Mesenchymal stem cell (in vitro differentiated cells and primary cell): Measurements from ENCODE around the gene CCDC27.
A peak's percentile ranks its signal among the peaks of the same experiment; 100 is the strongest.

Source experiments
- DNase-seq: peaks from one replicate; pipeline ENCODE4 v3.0.0-alpha.2; 2013
- H2AFZ ChIP-seq: one replicate; pipeline ENCODE4 v1.6.1; 2013; ENCODE audit warnings: low read depth, mild to moderate bottlenecking, control low read depth, inconsistent platforms, low read length, moderate library complexity
- H2AK5ac ChIP-seq: 2 replicates; pipeline ENCODE4 v1.6.1; 2013; ENCODE audit warnings: low read length, moderate library complexity, mild to moderate bottlenecking, inconsistent platforms; ENCODE audit not compliant: severe bottlenecking
- H2BK120ac ChIP-seq: one replicate; pipeline ENCODE4 v1.6.1; 2013; ENCODE audit warnings: low read depth, mild to moderate bottlenecking, inconsistent platforms, low read length, moderate library complexity
- H2BK12ac ChIP-seq, 2 experiments: one replicate each; pipeline ENCODE4 v1.6.1; 2013; ENCODE audit warnings: inconsistent platforms in 2 of 2, low read length in 2 of 2, mild to moderate bottlenecking in 2 of 2, moderate library complexity in 2 of 2, control low read depth in 1 of 2
- H2BK15ac ChIP-seq: one replicate; pipeline ENCODE4 v1.6.1; 2013; ENCODE audit warnings: mild to moderate bottlenecking, low read depth, inconsistent platforms; ENCODE audit not compliant: poor library complexity, severe bottlenecking
- H2BK5ac ChIP-seq: 2 replicates; pipeline ENCODE4 v1.6.1; 2013; ENCODE audit warnings: low read depth, mild to moderate bottlenecking, low read length, control low read depth, inconsistent platforms; ENCODE audit not compliant: poor library complexity, severe bottlenecking
- H3K14ac ChIP-seq, 2 experiments: one replicate each; pipeline ENCODE4 v1.6.1; 2013; ENCODE audit warnings: inconsistent platforms in 2 of 2, low read length in 2 of 2, control low read depth in 1 of 2, mild to moderate bottlenecking in 1 of 2, moderate library complexity in 1 of 2
- H3K18ac ChIP-seq, 2 experiments: one replicate each; pipeline ENCODE4 v1.6.1; 2013; ENCODE audit warnings: inconsistent platforms in 2 of 2, low read length in 2 of 2, control low read depth in 1 of 2, low read depth in 1 of 2, mild to moderate bottlenecking in 1 of 2
- H3K23ac ChIP-seq, 2 experiments: one replicate each; pipeline ENCODE4 v1.6.1; 2013; ENCODE audit warnings: inconsistent platforms in 2 of 2, low read length in 2 of 2, mild to moderate bottlenecking in 2 of 2, moderate library complexity in 2 of 2, control low read depth in 1 of 2
- H3K27ac ChIP-seq: 2 replicates; pipeline ENCODE4 v1.5.1; 2013; ENCODE audit warnings: mild to moderate bottlenecking, moderate library complexity, low read length, control low read depth, inconsistent platforms; ENCODE audit not compliant: poor library complexity, severe bottlenecking
- H3K27me3 ChIP-seq, 2 experiments: 2 replicates each; pipeline versions ENCODE4 v1.6.1 to v1.7.0; 2013; ENCODE audit warnings: low read length in 2 of 2, mild to moderate bottlenecking in 2 of 2, moderate library complexity in 2 of 2, control low read depth in 1 of 2, inconsistent platforms in 1 of 2; ENCODE audit not compliant: control insufficient read depth in 1 of 2, insufficient read depth in 1 of 2
- H3K36me3 ChIP-seq, 2 experiments: 2 replicates each; pipeline versions ENCODE4 v1.6.1 to v1.7.0; 2013; ENCODE audit warnings: low read length in 2 of 2, control low read depth in 1 of 2, inconsistent platforms in 1 of 2, low read depth in 1 of 2, mild to moderate bottlenecking in 1 of 2; ENCODE audit not compliant: insufficient read depth in 2 of 2, control insufficient read depth in 1 of 2
- H3K4ac ChIP-seq, 2 experiments: one replicate each; pipeline ENCODE4 v1.6.1; 2013; ENCODE audit warnings: inconsistent platforms in 2 of 2, low read length in 2 of 2, mild to moderate bottlenecking in 2 of 2, moderate library complexity in 2 of 2, control low read depth in 1 of 2, low read depth in 1 of 2
- H3K4me1 ChIP-seq: 2 replicates; pipeline ENCODE4 v1.6.1; 2013; ENCODE audit warnings: low read depth, low read length, control low read depth; ENCODE audit not compliant: control insufficient read depth, insufficient read depth
- H3K4me2 ChIP-seq: 2 replicates; pipeline ENCODE4 v1.6.1; 2013; ENCODE audit warnings: low read length, mild to moderate bottlenecking, inconsistent platforms; ENCODE audit not compliant: poor library complexity, severe bottlenecking
- H3K4me3 ChIP-seq, 2 experiments: 2 replicates each; pipeline versions ENCODE4 v1.5.1 to v1.7.0; 2013; ENCODE audit warnings: low read length in 2 of 2, mild to moderate bottlenecking in 2 of 2, control low read depth in 1 of 2, low read depth in 1 of 2; ENCODE audit not compliant: insufficient read depth in 1 of 2
- H3K79me1 ChIP-seq: replicated peaks from 2 replicates; pipeline ENCODE4 v1.6.1; 2013; ENCODE audit warnings: mild to moderate bottlenecking, control low read depth, low read length, inconsistent platforms; ENCODE audit not compliant: poor library complexity, severe bottlenecking
- H3K9ac ChIP-seq: 2 replicates; pipeline ENCODE4 v1.7.0; 2013; ENCODE audit warnings: mild to moderate bottlenecking, low read length, moderate library complexity
- H3K9me3 ChIP-seq: 2 replicates; pipeline ENCODE4 v1.7.0; 2013; ENCODE audit warnings: mild to moderate bottlenecking, low read length; ENCODE audit not compliant: control insufficient read depth
- H4K8ac ChIP-seq: one replicate; pipeline ENCODE4 v1.6.1; 2013; ENCODE audit warnings: inconsistent platforms, mild to moderate bottlenecking, low read length, moderate library complexity
- H4K91ac ChIP-seq: one replicate; pipeline ENCODE4 v1.6.1; 2013; ENCODE audit warnings: mild to moderate bottlenecking, low read length, inconsistent platforms
- WGBS: methylation state at CpG from one replicate; pipeline ENCODE4 v1.1.7; 2013; ENCODE audit warnings: mixed read lengths; 5-methylcytosine and 5-hydroxymethylcytosine counted together

The CCDC27 gene

DNA sequence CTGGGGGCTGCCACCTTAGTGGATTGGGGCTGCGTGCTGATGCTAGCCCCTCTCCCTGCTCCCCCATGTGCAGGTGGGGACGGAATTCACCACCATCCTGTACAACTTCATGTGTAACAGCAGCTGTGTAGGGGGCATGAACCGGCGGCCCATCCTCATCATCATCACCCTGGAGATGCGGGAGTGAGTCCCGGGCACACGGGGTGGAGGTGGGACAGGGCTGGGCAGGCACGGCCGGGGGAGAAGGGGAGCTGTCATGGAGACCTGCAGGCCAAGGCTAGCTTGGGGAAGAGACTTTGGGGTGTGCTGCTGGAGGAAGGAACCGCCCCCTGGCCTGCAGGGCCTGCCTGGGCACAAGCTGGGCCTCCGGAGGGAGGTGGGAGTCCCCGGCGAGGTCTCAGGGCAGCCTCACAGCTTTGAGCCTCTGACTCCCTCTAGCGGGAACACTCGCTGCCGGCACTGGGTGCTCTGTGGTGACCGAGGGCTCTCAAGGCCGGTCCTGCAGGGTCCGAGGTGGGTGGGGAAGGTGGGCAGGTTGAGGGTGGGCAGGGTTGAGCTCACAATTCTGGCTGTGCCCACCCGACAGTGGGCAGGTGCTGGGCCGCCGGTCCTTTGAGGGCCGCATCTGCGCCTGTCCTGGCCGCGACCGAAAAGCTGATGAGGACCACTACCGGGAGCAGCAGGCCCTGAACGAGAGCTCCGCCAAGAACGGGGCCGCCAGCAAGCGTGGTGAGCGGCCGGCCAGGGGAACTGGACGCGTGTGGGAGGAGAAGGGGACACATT, 25.0 kb upstream of the CCDC27 start:
- no peak overlapping the region for H3K23ac ChIP-seq
- no peaks in the 10 kb centered on the region for H3K9me3 ChIP-seq
- H2BK120ac ChIP-seq, result no peak overlapping the region
- H3K79me1 ChIP-seq, result no peaks in the 10 kb centered on the region
- H3K9ac ChIP-seq, result no peak overlapping the region
- peaks cover 27 to 51% of the 10 kb centered on the region in 2 experiments for H3K27me3 ChIP-seq
- H3K4me3 ChIP-seq, result no peak overlapping the region
- H3K4me2 ChIP-seq, result no peak overlapping the region
- WGBS, result 62% methylated on average over 36 of the region's 37 CpGs
- DNase-seq, result peak; percentile 8
- no peak overlapping the region for H3K14ac ChIP-seq
- H2BK12ac ChIP-seq, result no peak overlapping the region
- no peak overlapping the region for H3K4ac ChIP-seq
- H2AFZ ChIP-seq, result no peak overlapping the region
- H2BK5ac ChIP-seq, result no peak overlapping the region
- no peak overlapping the region for H2AK5ac ChIP-seq
- no peak overlapping the region for H4K8ac ChIP-seq
- no peak overlapping the region for H3K27ac ChIP-seq
- H3K4me1 ChIP-seq, result peaks cover 2% of the 10 kb centered on the region
- no peak overlapping the region for H2BK15ac ChIP-seq
- no peak overlapping the region for H3K18ac ChIP-seq
- no peaks in the 10 kb centered on the region for H3K36me3 ChIP-seq
- H4K91ac ChIP-seq, result no peak overlapping the region

- Histone ChIP-seq H2BK5ac (no peak overlapping the region), H2BK120ac (no peak overlapping the region), H3K14ac (no peak overlapping the region), H2AFZ (no peak overlapping the region), H3K27ac (no peak overlapping the region), H4K8ac (peak overlapping the region; percentile 9), H2BK12ac (no peak overlapping the region), H4K91ac (no peak overlapping the region), H3K79me1 (no peaks in the 10 kb centered on the region), H3K4ac (no peak overlapping the region), H3K4me2 (no peak overlapping the region), H3K9ac (no peak overlapping the region), H3K36me3 (no peaks in the 10 kb centered on the region), H3K27me3 (peaks cover 31 to 59% of the 10 kb centered on the region in 2 experiments), H2AK5ac (no peak overlapping the region), H3K4me1 (peaks cover 2% of the 10 kb centered on the region), H3K4me3 (no peak overlapping the region), H3K9me3 (no peaks in the 10 kb centered on the region), H2BK15ac (no peak overlapping the region), H3K18ac (no peak overlapping the region), H3K23ac (no peak overlapping the region)
- DNase-seq, result no peak
- 91% methylated on average over 31 of the region's 31 CpGs for WGBS
Measured at GRCh38 chr1:3727825-3728776, 24.1 kb upstream of the CCDC27 start.

GRCh38 chr1:3729594-3730542, 22.4 kb upstream of the CCDC27 start:
- Histone ChIP-seq H3K27ac (no peak overlapping the region), H3K9ac (no peak overlapping the region), H3K27me3 (peaks cover 31 to 63% of the 10 kb centered on the region in 2 experiments), H2BK15ac (no peak overlapping the region), H2BK5ac (no peak overlapping the region), H2BK120ac (no peak overlapping the region), H4K91ac (no peak overlapping the region), H3K4me3 (no peak overlapping the region), H3K79me1 (no peaks in the 10 kb centered on the region), H2AK5ac (no peak overlapping the region), H3K14ac (no peak overlapping the region), H3K18ac (no peak overlapping the region), H3K4me2 (no peak overlapping the region), H2BK12ac (no peak overlapping the region), H3K23ac (no peak overlapping the region), H3K9me3 (no peaks in the 10 kb centered on the region), H3K4me1 (peaks cover 2% of the 10 kb centered on the region), H2AFZ (no peak overlapping the region), H4K8ac (peak overlapping the region; percentile 17), H3K4ac (no peak overlapping the region), H3K36me3 (peaks cover 0 to 10% of the 10 kb centered on the region in 2 experiments)
- DNase-seq, result no peak
- 86% methylated on average over 32 of the region's 32 CpGs for WGBS
